IPS-15b (cell line): ENCODE results near the gene LAMB1.

Experiments used
- H3K27me3 ChIP-seq: one replicate; pipeline ENCODE4 v1.6.1; 2013; ENCODE audit warnings: low read length; ENCODE audit not compliant: control insufficient read depth, insufficient read depth
- H3K36me3 ChIP-seq: one replicate; pipeline ENCODE4 v1.6.1; 2013; ENCODE audit warnings: low read length; ENCODE audit not compliant: control insufficient read depth, insufficient read depth
- H3K4me1 ChIP-seq: one replicate; pipeline ENCODE4 v1.6.1; 2013; ENCODE audit warnings: mild to moderate bottlenecking, low read length; ENCODE audit not compliant: control insufficient read depth, insufficient read depth
- H3K4me3 ChIP-seq: one replicate; pipeline ENCODE4 v1.5.1; 2013; ENCODE audit warnings: low read depth, low read length
- H3K9ac ChIP-seq: one replicate; pipeline ENCODE4 v1.6.1; 2013; ENCODE audit warnings: low read depth, mild to moderate bottlenecking, low read length
- H3K9me3 ChIP-seq: one replicate; pipeline ENCODE4 v1.6.1; 2013; ENCODE audit warnings: mild to moderate bottlenecking, low read length; ENCODE audit not compliant: control insufficient read depth, insufficient read depth

LAMB1 gene

GRCh38 chr7:107975394-107976013 is 27.5 kb downstream of the LAMB1 start:
- Histone ChIP-seq H3K9ac (no peak overlapping the region), H3K27me3 (no peaks in the 10 kb centered on the region), H3K4me3 (no peak overlapping the region), H3K36me3 (peaks cover 12% of the 10 kb centered on the region), H3K4me1 (peaks cover 4% of the 10 kb centered on the region), H3K9me3 (no peaks in the 10 kb centered on the region)

- peaks cover 12% of the 10 kb centered on the region for H3K36me3 ChIP-seq
- no peak overlapping the region for H3K9ac ChIP-seq
- H3K4me3 ChIP-seq: no peak overlapping the region
- no peaks in the 10 kb centered on the region for H3K9me3 ChIP-seq
- H3K27me3 ChIP-seq: no peaks in the 10 kb centered on the region
- H3K4me1 ChIP-seq: peaks cover 4% of the 10 kb centered on the region
Observed at GRCh38 chr7:107973861-107974260, 29.1 kb downstream of the LAMB1 start.

- no peak overlapping the region for H3K9ac ChIP-seq
- no peaks in the 10 kb centered on the region for H3K9me3 ChIP-seq
- no peak overlapping the region for H3K4me3 ChIP-seq
- H3K27me3 ChIP-seq: no peaks in the 10 kb centered on the region
- H3K4me1 ChIP-seq: peaks cover 4% of the 10 kb centered on the region
- H3K36me3 ChIP-seq: peaks cover 12% of the 10 kb centered on the region
Observed at GRCh38 chr7:107972941-107973376, 30.0 kb downstream of the LAMB1 start.

GRCh38 chr7:107972075-107972482 is 30.9 kb downstream of the LAMB1 start:
- Histone ChIP-seq H3K9me3 (no peaks in the 10 kb centered on the region), H3K4me1 (peaks cover 6% of the 10 kb centered on the region), H3K36me3 (peaks cover 12% of the 10 kb centered on the region), H3K9ac (no peak overlapping the region), H3K4me3 (no peak overlapping the region), H3K27me3 (no peaks in the 10 kb centered on the region)

- Histone ChIP-seq H3K9me3 (no peaks in the 10 kb centered on the region), H3K4me1 (peaks cover 8% of the 10 kb centered on the region), H3K36me3 (peaks cover 11% of the 10 kb centered on the region), H3K4me3 (no peak overlapping the region), H3K9ac (no peak overlapping the region), H3K27me3 (no peaks in the 10 kb centered on the region)
Observed at GRCh38 chr7:107971613-107972012, 31.3 kb downstream of the LAMB1 start.

- peaks cover 6% of the 10 kb centered on the region for H3K36me3 ChIP-seq
- no peak overlapping the region for H3K9ac ChIP-seq
- H3K27me3 ChIP-seq: no peaks in the 10 kb centered on the region
- peaks cover 11% of the 10 kb centered on the region for H3K4me1 ChIP-seq
- no peak overlapping the region for H3K4me3 ChIP-seq
- no peaks in the 10 kb centered on the region for H3K9me3 ChIP-seq
Observed at GRCh38 chr7:107971100-107971499, 31.9 kb downstream of the LAMB1 start.

- Histone ChIP-seq H3K27me3 (no peaks in the 10 kb centered on the region), H3K4me1 (peaks cover 6% of the 10 kb centered on the region), H3K9me3 (no peaks in the 10 kb centered on the region), H3K36me3 (no peaks in the 10 kb centered on the region), H3K9ac (no peak overlapping the region), H3K4me3 (no peak overlapping the region)
Observed at GRCh38 chr7:107969856-107970255, 33.1 kb downstream of the LAMB1 start.

- no peaks in the 10 kb centered on the region for H3K9me3 ChIP-seq
- H3K4me1 ChIP-seq: peaks cover 6% of the 10 kb centered on the region
- no peak overlapping the region for H3K4me3 ChIP-seq
- H3K27me3 ChIP-seq: no peaks in the 10 kb centered on the region
- peaks cover 5% of the 10 kb centered on the region for H3K36me3 ChIP-seq
- no peak overlapping the region for H3K9ac ChIP-seq
Observed at GRCh38 chr7:107968449-107968848, 34.5 kb downstream of the LAMB1 start.

- Histone ChIP-seq H3K4me3 (no peak overlapping the region), H3K9ac (no peak overlapping the region), H3K27me3 (no peaks in the 10 kb centered on the region), H3K9me3 (no peaks in the 10 kb centered on the region), H3K4me1 (peaks cover 6% of the 10 kb centered on the region), H3K36me3 (peaks cover 5% of the 10 kb centered on the region)
Observed at GRCh38 chr7:107967420-107967819, 35.5 kb downstream of the LAMB1 start.

- Histone ChIP-seq H3K4me1 (peaks cover 6% of the 10 kb centered on the region), H3K9me3 (no peaks in the 10 kb centered on the region), H3K9ac (no peak overlapping the region), H3K4me3 (no peak overlapping the region), H3K36me3 (peaks cover 5% of the 10 kb centered on the region), H3K27me3 (no peaks in the 10 kb centered on the region)
Observed at GRCh38 chr7:107966711-107967110, 36.2 kb downstream of the LAMB1 start.

GRCh38 chr7:107964510-107964909 is 38.5 kb downstream of the LAMB1 start:
- Histone ChIP-seq H3K4me1 (peaks cover 6% of the 10 kb centered on the region), H3K27me3 (no peaks in the 10 kb centered on the region), H3K4me3 (no peak overlapping the region), H3K9ac (no peak overlapping the region), H3K36me3 (peaks cover 13% of the 10 kb centered on the region), H3K9me3 (no peaks in the 10 kb centered on the region)

- peaks cover 22% of the 10 kb centered on the region for H3K36me3 ChIP-seq
- H3K4me3 ChIP-seq: no peak overlapping the region
- H3K4me1 ChIP-seq: peaks cover 12% of the 10 kb centered on the region
- no peak overlapping the region for H3K9ac ChIP-seq
- H3K27me3 ChIP-seq: no peaks in the 10 kb centered on the region
- H3K9me3 ChIP-seq: no peaks in the 10 kb centered on the region
Observed at GRCh38 chr7:107962817-107963216, 40.1 kb downstream of the LAMB1 start.
